Fibroblast of skin of left biceps (primary cell): ENCODE data around the gene NOC2L.

ENCODE experiments used
- DNase-seq, 2 experiments: peaks; one replicate each; pipeline ENCODE4 v3.0.0-alpha.2; 2013; ENCODE audit warnings: low read depth in 2 of 2

The NOC2L gene

GRCh38 chr1:916173-917075 is 42.6 kb downstream of the NOC2L start:
- no peak for DNase-seq

- no peak for DNase-seq
Measured at GRCh38 chr1:915295-916172, 43.5 kb downstream of the NOC2L start.

DNA sequence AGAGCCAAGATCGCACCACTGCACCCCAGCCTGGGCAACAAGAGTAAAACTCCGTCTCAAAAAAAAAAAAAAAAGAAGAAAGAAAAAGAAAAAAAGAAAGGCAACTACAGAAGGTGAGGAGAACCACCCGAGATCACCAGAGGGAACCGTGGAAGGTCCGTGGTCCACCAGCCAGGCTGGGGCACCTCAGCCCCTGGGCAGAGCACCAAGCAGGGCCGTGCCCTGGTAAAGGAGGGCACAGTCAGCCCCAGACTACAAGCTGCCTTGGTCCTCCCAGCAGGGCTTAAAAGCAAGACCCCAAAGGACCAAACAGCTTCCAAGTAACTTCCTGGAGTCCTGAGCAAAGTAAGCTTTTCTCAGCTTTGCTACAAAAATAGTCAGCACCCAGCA is 44.2 kb downstream of the NOC2L start:
- no peak for DNase-seq

GRCh38 chr1:914131-914890 is 44.7 kb downstream of the NOC2L start:
- no peak for DNase-seq

- DNase-seq: no peak
Measured at GRCh38 chr1:913491-914130, 45.4 kb downstream of the NOC2L start.

GRCh38 chr1:912740-913301 is 46.2 kb downstream of the NOC2L start:
- DNase-seq: no peak

DNA sequence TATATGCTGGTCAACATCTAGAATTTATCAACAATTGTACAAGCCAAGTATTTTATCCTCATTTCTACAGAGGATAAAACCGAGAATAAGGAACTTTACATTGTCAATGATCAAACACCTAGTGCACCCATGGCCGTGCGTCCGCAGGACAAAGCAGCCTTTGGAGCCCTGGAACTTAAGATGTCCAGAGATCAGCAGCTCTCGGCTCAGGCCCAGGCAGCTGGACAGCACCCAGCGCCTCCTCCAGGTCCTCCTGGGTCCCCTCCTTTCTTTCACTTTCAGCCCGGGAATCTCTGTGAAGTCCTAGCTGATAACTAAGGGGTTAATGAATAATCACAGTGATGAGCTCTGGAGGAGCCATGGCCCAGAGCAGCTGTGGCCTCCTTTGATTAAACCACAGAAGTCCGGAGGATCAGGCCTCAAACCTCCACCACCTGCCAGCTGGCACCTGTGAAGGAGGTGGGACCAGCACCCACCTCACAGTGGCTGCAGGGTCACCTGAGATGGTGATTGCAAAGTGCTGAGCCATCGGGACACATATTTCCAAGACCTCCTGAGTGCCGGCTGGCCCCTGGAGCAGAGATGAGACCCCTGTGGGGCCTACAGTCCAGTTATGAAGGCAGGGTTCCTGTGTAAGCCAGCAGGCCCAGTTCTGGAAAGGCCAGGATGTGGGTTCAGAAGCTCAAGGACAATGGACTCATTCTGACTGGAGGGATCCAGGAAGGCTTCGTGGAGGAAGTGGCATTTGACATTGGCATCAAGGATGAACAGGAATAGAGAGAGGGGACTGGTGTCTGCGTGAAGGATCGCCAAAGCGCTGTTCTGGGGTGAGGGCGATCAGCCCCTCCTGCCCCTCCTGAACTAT is 46.9 kb downstream of the NOC2L start:
- no peak for DNase-seq

GRCh38 chr1:910881-911721 is 48.0 kb downstream of the NOC2L start:
- DNase-seq: no peak

DNA sequence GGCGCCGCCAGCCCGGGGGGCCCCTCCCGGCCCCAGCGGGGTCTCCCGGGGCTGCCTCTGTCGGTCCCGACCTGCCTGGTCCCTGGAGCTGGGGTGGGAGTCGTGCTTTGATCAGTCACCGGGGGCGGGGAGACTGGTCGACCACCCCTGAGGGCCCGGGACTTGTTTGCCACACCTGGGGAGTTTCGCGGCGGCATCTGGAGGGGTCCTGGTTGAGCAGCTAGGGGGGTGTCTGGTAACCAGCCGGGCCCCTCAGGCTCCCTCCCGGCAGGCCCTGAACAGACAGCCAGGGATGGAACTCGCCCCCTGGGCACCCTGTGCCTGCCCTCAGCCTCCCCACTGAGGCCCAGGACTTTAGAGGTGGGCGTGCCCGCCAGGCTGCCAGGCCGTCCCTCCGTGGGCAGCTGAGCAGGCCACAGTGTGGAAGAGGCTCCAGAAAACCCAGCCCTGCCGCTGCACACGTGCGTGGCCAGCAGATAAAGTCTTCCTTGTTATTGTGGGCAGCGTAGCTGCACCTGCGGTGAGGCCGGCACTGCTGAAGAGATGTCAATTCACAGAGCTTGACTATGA is 48.7 kb downstream of the NOC2L start:
- no peak for DNase-seq

DNA sequence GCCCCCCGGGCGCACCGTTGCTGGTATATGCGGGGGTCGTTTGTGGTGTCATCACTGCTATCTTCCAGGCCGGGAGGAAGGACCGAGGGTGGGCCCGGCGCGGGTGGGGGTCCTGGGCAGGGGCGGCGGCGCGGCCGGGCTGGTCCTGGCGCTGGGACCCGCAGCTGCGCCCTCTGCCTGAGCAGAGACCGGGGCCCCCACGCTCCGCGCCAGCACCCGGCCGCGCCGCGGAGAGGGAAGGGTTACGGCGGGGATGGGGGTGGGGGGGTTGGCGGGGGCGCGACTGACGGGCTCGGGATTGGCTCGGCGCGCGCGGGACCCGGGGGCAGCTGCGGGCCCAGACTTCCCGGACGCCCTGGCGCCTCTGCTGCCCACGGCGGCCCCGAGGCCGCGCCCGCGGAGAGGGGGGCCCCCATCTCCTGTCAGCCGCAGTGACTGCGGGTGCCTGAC is 49.2 kb downstream of the NOC2L start:
- DNase-seq: no peak

DNA sequence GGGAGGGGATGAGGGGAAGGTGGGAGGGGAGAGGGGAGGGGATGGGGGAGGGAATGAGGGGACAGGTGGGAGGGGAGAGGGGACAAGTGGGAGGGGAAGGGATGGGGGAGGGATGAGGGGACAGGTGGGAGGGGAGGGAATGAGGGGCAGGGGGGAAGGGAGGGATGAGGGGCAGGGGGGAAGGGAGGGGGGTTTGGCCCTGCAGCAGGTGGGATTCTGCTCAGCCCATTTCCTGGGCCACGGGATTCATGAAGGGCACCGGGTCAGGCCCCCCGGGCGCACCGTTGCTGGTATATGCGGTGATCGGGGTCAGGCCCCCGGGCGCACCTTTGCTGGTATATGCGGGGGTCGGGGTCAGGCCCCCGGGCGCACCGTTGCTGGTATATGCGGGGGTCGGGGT is 50.4 kb downstream of the NOC2L start:
- no peak for DNase-seq

GRCh38 chr1:907611-908451 is 51.2 kb downstream of the NOC2L start:
- DNase-seq: no peak

GRCh38 chr1:906600-907420 is 52.2 kb downstream of the NOC2L start:
- DNase-seq: no peak

GRCh38 chr1:905811-906599 is 53.1 kb downstream of the NOC2L start:
- no peak for DNase-seq

GRCh38 chr1:905071-905749 is 53.8 kb downstream of the NOC2L start:
- no peak for DNase-seq
